H1 (cell line): Measurements from ENCODE around the gene PAK2. TPM values are rescaled to one million over a fixed set of nuclear protein-coding genes. Genes with fewer than 3 reads are reported as not detected.

Source experiments
- CTCF ChIA-PET: fragments of 300-600 bp; sonication (Branson Sonifier 250); formaldehyde crosslinking; loops from one replicate; lab custom pipeline; 2021; ENCODE audit not compliant: partially characterized antibody; lab: Charles Lee
- POLR2A ChIA-PET: fragments of 300-600 bp; sonication (Branson Sonifier 250); formaldehyde crosslinking; loops from one replicate; lab custom pipeline; 2021; ENCODE audit warnings: inconsistent platforms; ENCODE audit not compliant: partially characterized antibody; lab: Charles Lee
- DNase-seq, 2 experiments: peaks; one replicate each; pipeline versions ENCODE4 v3.0.0 to v3.0.0-alpha.2; 2010 to 2022; ENCODE audit warnings: low spot score in 2 of 2, low read depth in 1 of 2, mixed read lengths in 1 of 2
- FAIRE-seq: peaks from 2 replicates; lab custom pipeline; 2011; peaks lifted over from hg19 to GRCh38; lab: Jason Lieb, UNC
- H2AFZ ChIP-seq: 2 replicates; pipeline ENCODE4 v1.8.1; 2012; ENCODE audit warnings: low read length, inconsistent platforms
- H2AK5ac ChIP-seq: 2 replicates; pipeline ENCODE4 v1.6.1; 2013; ENCODE audit warnings: low read depth, low read length
- H2BK120ac ChIP-seq: replicated peaks from 2 replicates; pipeline ENCODE3; 2013; ENCODE audit warnings: low read depth, low read length, inconsistent platforms
- H2BK12ac ChIP-seq: 2 replicates; pipeline ENCODE4 v1.6.1; 2013; ENCODE audit warnings: low read depth, low read length
- H2BK15ac ChIP-seq: 2 replicates; pipeline ENCODE4 v1.6.1; 2013; ENCODE audit warnings: low read length
- H2BK20ac ChIP-seq: 2 replicates; pipeline ENCODE4 v1.6.1; 2013; ENCODE audit warnings: low read length
- H2BK5ac ChIP-seq: 2 replicates; pipeline ENCODE4 v1.6.1; 2013; ENCODE audit warnings: low read depth, low read length
- H3K14ac ChIP-seq: 2 replicates; pipeline ENCODE4 v1.6.1; 2013; ENCODE audit warnings: inconsistent platforms; ENCODE audit not compliant: insufficient read length
- H3K18ac ChIP-seq: 2 replicates; pipeline ENCODE4 v1.6.1; 2013; ENCODE audit warnings: low read length; ENCODE audit errors: extremely low read depth
- H3K23ac ChIP-seq: 2 replicates; pipeline ENCODE4 v1.6.1; 2013; ENCODE audit warnings: inconsistent platforms; ENCODE audit not compliant: insufficient read length
- H3K23me2 ChIP-seq: 2 replicates; pipeline ENCODE4 v1.6.1; 2013; ENCODE audit warnings: low read depth, low read length
- H3K27ac ChIP-seq: 2 replicates; pipeline ENCODE4 v1.6.1; 2011; ENCODE audit warnings: low read depth, low read length, inconsistent platforms
- H3K27me3 ChIP-seq, 4 experiments: replicated peaks in 1 of 4; 1 replicate in 1 of 4; 2 replicates in 3 of 4; pipeline versions ENCODE4 v1.6.1 to v1.8.1; 2011 to 2013; ENCODE audit warnings: low read length in 3 of 4, mild to moderate bottlenecking in 3 of 4, inconsistent platforms in 2 of 4, mixed read lengths in 2 of 4, moderate library complexity in 1 of 4; ENCODE audit not compliant: control insufficient read depth in 3 of 4, insufficient read depth in 3 of 4; ENCODE audit errors: extremely low read depth in 1 of 4
- H3K36me3 ChIP-seq, 4 experiments: 2 replicates each; pipeline versions ENCODE4 v1.6.1 to v1.8.1; 2011 to 2013; ENCODE audit warnings: mild to moderate bottlenecking in 4 of 4, low read length in 3 of 4, moderate library complexity in 2 of 4, control low read depth in 1 of 4, inconsistent platforms in 1 of 4; ENCODE audit not compliant: insufficient read depth in 4 of 4, control insufficient read depth in 2 of 4
- H3K4ac ChIP-seq: replicated peaks from 2 replicates; pipeline ENCODE3; 2013; ENCODE audit warnings: low read length, low read depth, mixed read lengths, inconsistent platforms; ENCODE audit not compliant: insufficient read length
- H3K4me1 ChIP-seq, 4 experiments: replicated peaks in 1 of 4; 1 replicate in 1 of 4; 2 replicates in 3 of 4; pipeline versions ENCODE4 v1.6.1 to v1.8.1; 2011 to 2013; ENCODE audit warnings: low read length in 3 of 4, inconsistent platforms in 2 of 4, mixed read lengths in 1 of 4; ENCODE audit not compliant: insufficient read depth in 4 of 4, control insufficient read depth in 3 of 4
- H3K4me2 ChIP-seq, 2 experiments: 2 replicates each; pipeline versions ENCODE4 v1.6.1 to v1.8.1; 2011 to 2013; ENCODE audit warnings: low read depth in 2 of 2, low read length in 2 of 2, control low read depth in 1 of 2, inconsistent platforms in 1 of 2, mild to moderate bottlenecking in 1 of 2; ENCODE audit not compliant: insufficient read depth in 1 of 2
- H3K4me3 ChIP-seq, 4 experiments: fragments of 200-600, 300-600 bp in 1 of 4; sonication (generic), shearing (Covaris generic), sonication (Bioruptor Twin) in 1 of 4; 2 replicates each; pipeline versions ENCODE4 v1.5.1 to v1.8.1; 2011 to 2016; ENCODE audit warnings: low read length in 4 of 4, low read depth in 3 of 4, control low read depth in 2 of 4, inconsistent platforms in 2 of 4, mild to moderate bottlenecking in 2 of 4, mixed read lengths in 1 of 4, moderate library complexity in 1 of 4; ENCODE audit not compliant: insufficient read depth in 2 of 4; ENCODE audit errors: extremely low read depth in 1 of 4
- H3K56ac ChIP-seq: replicated peaks from 2 replicates; pipeline ENCODE3; 2013; ENCODE audit warnings: low read depth, mild to moderate bottlenecking, mixed read lengths, low read length, inconsistent platforms; ENCODE audit not compliant: insufficient read length
- H3K79me1 ChIP-seq: 2 replicates; pipeline ENCODE4 v1.6.1; 2013; ENCODE audit warnings: low read depth, low read length, control low read depth
- H3K79me2 ChIP-seq, 2 experiments: 2 replicates each; pipeline versions ENCODE4 v1.6.1 to v1.8.1; 2012 to 2013; ENCODE audit warnings: low read length in 2 of 2, mild to moderate bottlenecking in 2 of 2, inconsistent platforms in 1 of 2; ENCODE audit not compliant: insufficient read depth in 2 of 2, control insufficient read depth in 1 of 2
- H3K9ac ChIP-seq, 4 experiments: replicated peaks in 1 of 4; 1 replicate in 1 of 4; 2 replicates in 3 of 4; pipeline versions ENCODE4 v1.6.1 to v1.8.1; 2011 to 2013; ENCODE audit warnings: low read depth in 3 of 4, low read length in 3 of 4, control low read depth in 2 of 4, mild to moderate bottlenecking in 2 of 4, moderate library complexity in 2 of 4, inconsistent platforms in 1 of 4; ENCODE audit errors: extremely low read depth in 1 of 4
- H3K9me3 ChIP-seq, 2 experiments: 2 replicates each; pipeline versions ENCODE4 v1.6.1 to v1.8.1; 2012 to 2013; ENCODE audit warnings: mild to moderate bottlenecking in 2 of 2, moderate library complexity in 2 of 2, control low read depth in 1 of 2, inconsistent platforms in 1 of 2, low read depth in 1 of 2, low read length in 1 of 2, mixed read lengths in 1 of 2; ENCODE audit not compliant: insufficient read depth in 2 of 2
- H4K20me1 ChIP-seq, 2 experiments: replicated peaks in 1 of 2; 2 replicates each; pipeline versions ENCODE3 to v1.8.1; 2011 to 2013; ENCODE audit warnings: inconsistent platforms in 2 of 2, low read length in 2 of 2, mild to moderate bottlenecking in 1 of 2; ENCODE audit not compliant: insufficient read depth in 2 of 2, control insufficient read depth in 1 of 2
- H4K5ac ChIP-seq: 2 replicates; pipeline ENCODE4 v1.6.1; 2013; ENCODE audit warnings: low read length, low read depth, mixed read lengths, inconsistent platforms; ENCODE audit not compliant: insufficient read length
- H4K8ac ChIP-seq: 2 replicates; pipeline ENCODE4 v1.8.0; 2013; ENCODE audit warnings: mild to moderate bottlenecking, moderate library complexity, low read length, inconsistent platforms; ENCODE audit not compliant: insufficient read depth; ENCODE audit errors: extremely low read depth
- H4K91ac ChIP-seq: replicated peaks from 2 replicates; pipeline ENCODE3; 2013; ENCODE audit warnings: low read length, mixed read lengths, inconsistent platforms; ENCODE audit not compliant: insufficient read length
- ASH2L ChIP-seq: fragments of 200-600, 300-600 bp; sonication (generic); IDR thresholded peaks from one replicate; pipeline ENCODE4 v1.7.1; 2017; ENCODE audit warnings: low read length
- E2F6 ChIP-seq: IDR thresholded peaks from 2 replicates; pipeline ENCODE4 v1.6.1; 2012; ENCODE audit warnings: inconsistent platforms
- FOSL1 ChIP-seq: IDR thresholded peaks from 2 replicates; pipeline ENCODE4 v1.6.1; 2011; ENCODE audit warnings: mild to moderate bottlenecking, low read depth, low read length, moderate library complexity; ENCODE audit not compliant: insufficient read depth
- HDAC2 ChIP-seq, 2 experiments: fragments of 300-600 bp in 1 of 2; sonication (generic) in 1 of 2; IDR thresholded peaks; 2 replicates each; pipeline ENCODE4 v1.6.1; 2011 to 2012; ENCODE audit warnings: low read depth in 2 of 2, low read length in 2 of 2, mild to moderate bottlenecking in 2 of 2, moderate library complexity in 2 of 2, borderline replicate concordance in 1 of 2, inconsistent platforms in 1 of 2
- TAF1 ChIP-seq: IDR thresholded peaks from 2 replicates; pipeline ENCODE4 v1.6.1; 2011; ENCODE audit warnings: mild to moderate bottlenecking, low read depth, low read length
- whole genome bisulfite sequencing, 2 experiments: shearing (Covaris generic) in 1 of 2; methylation state at CpG; one replicate each; pipeline versions ENCODE4 v1.1.6 to v1.1.7; 2013 to 2015; ENCODE audit warnings: low lambda C conversion rate in 2 of 2, mixed read lengths in 2 of 2, inconsistent platforms in 1 of 2, low coverage in 1 of 2, missing lambda C conversion rate in 1 of 2; ENCODE audit not compliant: insufficient replicate concordance in 2 of 2, insufficient coverage in 1 of 2, insufficient read length in 1 of 2; ENCODE audit errors: extremely low coverage in 1 of 2, missing lambda C conversion rate in 1 of 2; 5-methylcytosine and 5-hydroxymethylcytosine counted together
- polyA plus RNA-seq, 7 experiments: library from polyadenylated mRNA; depleted of rRNA in 3 of 7; stranded (reverse) in 5 of 7; unstranded in 2 of 7; fragments of >200 nt in 5 of 7; fragments of 200-250 nt in 2 of 7; gene quantifications; 1 replicate in 5 of 7; 2 replicates in 1 of 7; 4 replicates in 1 of 7; pipeline versions ENCODE4 v1.2.1 to v1.2.3, GENCODE V29; 2011 to 2013; ENCODE audit warnings: missing spikeins in 2 of 7, mixed read lengths in 2 of 7
- total RNA-seq: library from RNA; stranded (reverse); fragmentation: NEBNext Ultra II Directional; extraction: Animal tissue kit (Norgen Biotek cat#: 25700); gene quantifications from 2 replicates; pipeline ENCODE4 v1.2.1, GENCODE V29; 2021

The PAK2 gene
- total and polyA plus RNA-seq, 2 of the 8 experiments (the other 6 are each of a cell fraction or from before 2014, with no cell fraction given) = 13.1 to 60.5 TPM

DNA sequence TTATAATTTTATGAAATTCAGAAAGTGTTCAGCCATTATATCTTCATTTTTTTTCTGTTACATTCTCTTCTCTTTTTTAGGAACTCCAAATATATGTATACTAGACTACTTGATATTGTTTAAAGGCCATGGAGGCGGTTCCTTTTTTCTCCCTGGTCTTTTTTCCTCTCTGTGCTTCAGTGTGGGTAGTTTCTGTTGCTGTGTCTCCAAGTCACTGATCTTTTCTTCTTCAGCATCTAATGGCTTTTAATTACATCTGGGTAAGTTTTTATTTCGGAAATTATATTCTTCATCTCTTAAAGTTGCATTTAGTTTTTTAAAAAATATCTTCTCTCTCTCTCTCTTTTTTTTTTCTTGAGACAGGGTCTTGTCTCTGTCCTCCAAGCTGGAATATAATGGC lies 18.6 kb upstream of the PAK2 start:
- Histone ChIP-seq H3K23ac (no peak overlapping the region), H3K4ac (no peak overlapping the region), H2BK15ac (no peak overlapping the region), H2AFZ (no peak overlapping the region), H3K27me3 (no peaks in the 10 kb centered on the region), H2BK5ac (no peak overlapping the region), H3K9ac (no peak overlapping the region), H3K36me3 (no peaks in the 10 kb centered on the region; a peak in 1 of 8 replicates), H3K79me1 (no peaks in the 10 kb centered on the region), H3K56ac (no peak overlapping the region), H2BK12ac (no peak overlapping the region), H3K4me2 (no peak overlapping the region), H4K8ac (no peak overlapping the region), H2BK20ac (no peak overlapping the region), H3K27ac (no peak overlapping the region), H4K5ac (no peak overlapping the region), H3K14ac (no peak overlapping the region), H3K4me1 (no peaks in the 10 kb centered on the region), H2BK120ac (no peak overlapping the region), H3K23me2 (no peaks in the 10 kb centered on the region), H4K20me1 (no peaks in the 10 kb centered on the region), H3K9me3 (no peaks in the 10 kb centered on the region), H4K91ac (no peak overlapping the region), H3K4me3 (no peak overlapping the region), H3K18ac (no peak overlapping the region), H3K79me2 (no peaks in the 10 kb centered on the region), H2AK5ac (no peak overlapping the region)
- ChIA-PET CTCF (no interaction called here), POLR2A (no interaction called here)
- TF ChIP-seq E2F6 (no peak), ASH2L (no peak), FOSL1 (no peak), HDAC2 (IDR thresholded peaks at IDR 0.05; ENCODE audit: borderline replicate concordance in 1 of 2, low read depth in 2 of 2, low read length in 2 of 2) (no peak), TAF1 (no peak)
- no peak for FAIRE-seq
- 91% methylated on average over 2 of the region's 2 CpGs; no CpG with 5 or more reads in 1 of the 2 experiments for WGBS, 2 experiments
- no peak for DNase-seq
